Measurements from ENCODE around the gene THRB.
A peak's percentile ranks its signal among the peaks of the same experiment; 100 is the strongest.

THRB gene

DNA sequence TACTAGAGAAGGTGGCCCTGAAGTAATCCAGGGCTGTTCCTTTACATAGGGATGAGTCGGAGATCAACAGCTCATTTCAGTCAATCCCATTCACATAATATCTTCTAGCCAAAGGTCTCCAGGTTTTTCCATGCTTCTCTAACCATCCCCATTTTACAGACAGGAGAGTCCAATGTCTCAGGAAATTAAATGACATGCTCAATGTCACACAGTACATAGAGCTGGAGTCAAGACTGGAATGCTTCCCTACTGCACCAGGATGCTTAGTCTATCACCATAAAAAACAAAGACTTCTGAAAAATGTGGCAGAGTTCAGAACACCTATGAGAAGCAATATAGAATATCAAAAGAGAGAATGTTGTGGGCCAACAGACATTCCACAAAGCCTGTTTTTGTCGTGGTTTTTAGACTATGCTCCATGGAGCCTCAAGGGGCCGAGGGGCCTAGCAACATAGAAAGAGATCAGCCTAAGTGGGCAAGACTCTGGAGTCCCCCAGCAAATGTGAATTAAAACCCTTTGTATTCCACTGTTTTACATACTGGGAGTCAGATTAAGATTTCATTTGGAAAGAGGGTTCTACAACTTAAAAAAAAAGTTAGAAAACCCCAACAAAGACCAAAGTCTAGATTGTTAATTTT, 122.0 kb downstream of the THRB start:
- DNase-seq = no peak

DNA sequence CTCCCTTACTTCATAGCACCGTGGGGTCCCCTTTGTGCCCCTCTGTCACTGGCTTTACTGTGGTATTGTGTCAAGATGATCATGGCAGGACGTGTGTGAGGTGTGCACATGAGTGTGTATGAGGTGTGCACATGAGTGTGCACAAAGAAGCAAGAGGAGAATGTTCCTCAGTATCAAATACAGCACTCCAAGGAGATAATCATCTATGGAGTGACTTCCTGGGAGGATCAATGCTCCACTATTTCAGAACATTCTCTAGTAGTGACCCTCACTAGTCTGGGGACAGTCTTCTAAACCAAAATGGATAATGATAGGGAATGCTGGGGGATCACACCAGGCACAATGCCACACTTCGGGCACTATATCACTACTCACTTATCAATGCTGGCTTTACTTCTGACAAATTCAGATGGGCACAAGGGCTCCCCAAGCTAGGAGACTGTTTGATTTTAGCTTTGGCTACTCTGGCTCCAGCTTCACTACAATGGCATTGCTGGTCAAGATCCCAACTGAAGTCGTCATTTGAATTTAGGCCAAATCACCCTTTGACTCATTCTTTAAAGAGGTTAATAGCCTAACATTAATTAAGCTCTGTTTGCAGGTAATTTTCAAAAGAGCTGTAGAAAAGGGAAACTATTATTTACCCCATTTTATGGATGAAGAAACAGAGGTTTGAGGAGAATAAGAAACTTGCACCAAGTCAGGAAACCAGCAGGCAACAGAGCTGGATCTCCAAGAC, 124.1 kb downstream of the THRB start:
- DNase-seq = no peak

DNA sequence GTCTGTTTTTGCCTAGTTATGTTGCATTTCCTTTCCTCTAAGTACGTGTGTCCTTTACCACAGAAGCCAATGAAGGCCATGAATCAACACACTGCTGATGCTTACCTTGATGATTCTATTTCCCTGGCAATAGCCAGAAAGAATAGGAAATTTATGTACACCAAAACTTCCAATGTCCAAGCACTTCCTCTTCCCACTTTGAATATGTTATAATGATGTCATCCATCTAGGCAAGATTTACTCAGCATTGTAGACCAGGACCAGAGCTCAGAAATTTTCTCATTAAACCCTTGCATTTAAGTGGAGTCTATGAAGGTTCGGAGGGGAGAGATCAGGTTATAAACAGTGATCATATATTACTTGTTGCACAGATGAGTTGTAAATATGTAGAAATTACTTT, 126.0 kb downstream of the THRB start:
- peak; percentile 39 for DNase-seq

DNA sequence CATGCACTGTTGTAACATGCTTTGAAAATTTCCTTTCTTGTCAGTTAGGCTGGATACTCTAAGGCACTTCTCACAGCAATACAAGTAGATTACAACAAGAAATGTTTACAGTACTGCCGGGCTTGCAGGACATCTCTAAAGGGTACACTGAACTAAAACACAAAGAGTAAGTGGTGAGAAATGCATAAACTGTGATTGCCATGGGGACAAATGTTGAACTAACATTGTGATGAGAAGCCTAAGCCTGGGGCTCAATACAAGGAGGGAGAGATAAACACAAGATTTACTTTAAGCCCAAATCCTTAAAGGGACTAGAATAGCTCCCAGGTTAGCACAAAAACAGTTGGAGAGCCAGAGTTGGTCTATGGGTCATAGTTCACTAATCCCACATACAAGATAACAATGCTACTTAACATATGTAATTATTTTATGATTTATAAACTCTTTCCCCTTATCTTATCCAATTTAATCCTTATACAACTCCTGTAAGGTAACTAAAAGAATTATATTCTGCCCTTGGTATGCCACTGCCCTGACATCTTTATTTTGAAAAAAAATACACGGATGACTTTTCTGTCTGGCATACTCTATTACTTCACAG, 126.9 kb downstream of the THRB start:
- DNase-seq = no peak

DNA sequence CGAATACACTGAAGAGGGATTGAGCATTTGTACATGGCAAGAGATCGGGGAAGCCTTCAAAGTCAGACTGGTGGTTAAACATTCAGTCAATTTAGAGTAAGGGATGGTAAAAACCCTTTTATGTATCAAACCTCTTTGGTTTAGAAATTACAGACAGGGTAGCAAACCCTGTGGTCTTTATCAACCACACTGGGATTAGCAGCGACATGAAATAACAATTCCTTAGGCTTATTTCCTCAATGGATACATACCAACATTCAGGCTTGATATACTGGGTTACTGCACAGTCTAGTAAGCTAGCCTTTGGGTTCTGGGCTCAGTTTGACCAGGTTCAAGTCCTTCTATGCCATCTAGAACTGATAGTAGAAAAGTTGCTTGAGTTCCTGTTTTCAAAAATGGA, 127.4 kb downstream of the THRB start:
- DNase-seq = no peak

DNA sequence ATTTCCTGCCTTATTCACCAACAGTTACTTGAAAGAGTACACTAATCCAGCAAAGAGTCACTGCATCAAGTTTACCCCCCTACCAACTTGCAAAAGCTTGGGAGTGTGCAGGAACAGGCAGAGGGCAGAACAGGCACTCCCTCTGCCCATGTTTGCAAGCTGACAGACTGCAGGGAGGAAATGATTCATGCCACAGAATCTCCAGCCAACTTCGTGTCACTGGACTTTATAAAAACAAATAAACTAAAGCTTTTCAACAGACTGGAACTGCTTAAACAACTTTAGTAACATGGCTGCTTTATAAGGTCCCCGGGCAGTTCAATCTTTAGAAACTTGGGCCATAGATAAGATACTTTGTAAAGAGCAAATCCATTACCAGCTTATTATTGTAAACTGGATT, 129.5 kb downstream of the THRB start:
- peak; percentile 9 for DNase-seq

DNA sequence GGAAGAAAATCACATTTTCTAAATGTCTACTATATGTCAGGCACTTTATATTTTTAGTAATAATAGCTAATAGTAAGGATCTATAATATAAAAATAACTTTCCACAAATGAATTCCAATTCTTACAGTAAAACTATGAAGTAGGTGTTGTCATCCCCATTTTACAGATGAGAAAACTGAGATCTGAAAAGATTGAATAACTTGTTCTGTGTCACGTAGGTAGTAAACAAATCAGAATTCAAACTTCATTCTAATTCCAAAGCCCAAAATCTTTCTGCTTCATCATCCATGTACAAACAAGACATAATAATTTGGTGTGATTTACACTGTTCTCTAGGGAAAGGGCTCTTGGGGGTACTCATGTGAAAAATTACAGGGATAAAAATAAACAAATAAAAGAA, 130.3 kb downstream of the THRB start:
- DNase-seq = no peak

DNA sequence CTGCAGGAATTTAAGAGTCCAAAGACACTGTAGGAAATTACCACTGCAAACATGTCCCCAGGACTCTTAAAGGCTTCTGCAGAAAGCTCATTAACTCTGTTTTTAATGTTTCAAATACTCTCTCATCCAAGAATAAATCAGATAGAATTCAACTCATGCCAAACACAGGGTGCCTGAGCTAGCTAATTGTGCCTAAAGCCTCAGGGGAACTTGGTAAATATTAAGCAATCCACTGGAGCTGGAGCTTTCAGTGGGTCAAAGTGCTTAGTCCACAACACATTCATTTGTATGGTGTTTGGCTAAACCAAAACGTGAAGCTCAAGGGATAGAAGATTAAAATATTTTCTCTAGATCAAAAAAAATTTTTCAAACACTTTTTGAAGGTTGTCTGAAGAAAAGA, 131.4 kb downstream of the THRB start:
- peak; percentile 8 for DNase-seq

DNA sequence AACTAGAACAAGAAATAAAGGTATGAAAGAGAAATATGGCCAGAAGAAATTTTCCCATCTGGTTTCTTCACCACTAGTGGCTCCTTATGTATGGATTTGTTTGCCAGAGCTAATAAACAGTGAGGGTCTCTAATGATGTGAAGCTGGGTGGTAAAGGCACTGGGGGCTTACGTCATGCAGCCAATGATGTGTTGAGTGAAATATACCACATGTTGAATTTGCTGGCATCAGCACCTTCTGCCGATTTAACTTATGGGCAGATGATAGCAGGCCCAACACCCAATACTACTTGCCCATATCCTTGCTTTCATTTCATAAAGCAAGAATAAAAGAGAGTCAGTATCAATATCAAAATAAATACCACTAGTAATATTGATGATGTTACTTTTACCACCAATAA, 133.0 kb downstream of the THRB start:
- DNase-seq = no peak

DNA sequence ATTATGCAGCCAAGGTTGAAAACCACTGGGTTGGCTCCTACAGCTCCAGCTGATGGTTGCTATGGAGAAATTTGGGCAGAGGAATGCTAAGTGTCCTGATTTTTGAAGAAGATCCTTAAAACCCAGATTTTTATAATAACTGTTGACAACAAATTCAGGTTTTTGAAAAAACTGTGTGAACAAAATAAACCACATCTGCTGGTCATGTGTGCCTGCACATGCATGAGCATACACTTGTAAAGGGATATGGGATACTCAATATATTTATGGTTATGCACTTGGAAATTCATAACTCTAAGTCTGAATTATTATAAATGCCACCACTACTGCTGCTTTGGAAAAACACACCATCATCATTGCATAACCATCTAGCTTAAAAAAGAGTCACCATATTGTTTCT, 133.7 kb downstream of the THRB start:
- no peak for DNase-seq

DNA sequence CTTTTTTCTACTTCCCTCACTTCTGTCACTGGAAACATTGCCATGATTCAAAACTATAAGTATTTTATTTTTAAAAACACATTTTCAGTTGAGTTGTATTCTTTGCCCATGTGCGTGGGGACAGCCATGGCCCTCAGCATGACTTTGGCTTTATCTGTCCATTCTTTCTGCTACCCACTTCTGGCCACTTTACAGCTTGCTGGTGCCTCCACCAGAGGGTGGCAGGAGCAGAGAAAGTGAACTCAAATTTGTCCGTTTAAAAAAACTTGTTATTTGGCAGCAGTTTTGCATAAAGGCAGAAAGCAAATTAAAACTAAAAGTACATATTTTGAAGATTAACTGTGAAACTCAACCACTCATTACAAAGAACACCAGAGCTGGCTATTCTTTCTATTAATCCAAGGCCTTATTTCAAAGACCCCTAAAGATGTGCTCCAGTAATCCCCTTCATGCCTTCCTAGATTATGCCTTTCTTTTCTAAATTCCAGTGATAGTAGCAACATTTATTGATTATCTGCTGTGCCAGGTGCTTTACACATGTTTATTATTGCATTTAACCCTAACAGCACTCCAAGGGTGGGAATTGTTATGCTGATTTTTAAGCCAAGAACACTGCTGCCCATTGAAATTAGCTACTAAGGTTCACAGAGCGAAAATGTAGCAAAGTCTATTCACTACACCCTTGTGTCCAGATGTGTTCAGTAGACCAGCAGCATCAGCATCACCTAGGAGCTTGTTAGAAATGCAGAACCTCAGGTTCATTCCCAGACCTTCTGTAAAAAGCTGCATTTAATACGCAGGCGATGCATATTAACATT, 134.8 kb downstream of the THRB start:
- no peak for DNase-seq

DNA sequence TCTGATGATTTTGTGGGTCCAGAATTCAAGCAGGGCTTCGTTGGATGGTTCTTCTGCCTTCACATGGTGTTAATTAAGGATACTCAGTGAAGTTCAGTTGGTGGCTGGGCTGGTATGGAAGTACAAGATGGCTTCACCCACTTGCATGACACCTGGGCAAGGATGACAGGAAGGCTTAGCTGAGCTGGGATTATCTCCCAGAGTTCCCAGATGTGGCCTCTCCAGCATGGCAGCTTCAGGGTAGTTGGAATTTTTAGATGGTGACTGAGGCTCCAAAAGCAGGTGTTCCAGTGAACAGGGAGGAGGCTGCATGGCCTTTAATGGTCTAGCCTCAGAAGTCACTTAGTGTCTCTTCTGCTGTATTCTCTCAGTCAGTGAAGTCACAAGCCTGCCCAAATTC, 135.5 kb downstream of the THRB start:
- no peak for DNase-seq

DNA sequence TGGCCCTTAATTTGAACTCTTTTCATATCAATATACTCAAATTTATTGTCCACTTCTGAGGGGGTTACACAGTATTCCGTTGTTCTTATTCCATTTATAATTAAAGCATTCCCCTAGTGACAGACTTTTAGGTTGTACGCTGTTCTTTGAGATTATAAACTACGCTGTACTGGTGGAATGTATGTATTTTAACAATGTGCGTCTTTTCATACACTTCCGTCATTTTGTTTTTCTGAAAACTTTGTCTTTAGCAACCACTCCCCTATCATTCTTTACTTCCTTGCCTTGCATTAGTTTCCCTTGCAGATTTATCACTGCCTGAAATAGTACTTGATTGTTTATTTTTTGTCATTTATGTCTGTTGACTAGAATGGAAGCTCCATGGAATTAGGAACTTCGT, 137.0 kb downstream of the THRB start:
- no peak for DNase-seq

DNA sequence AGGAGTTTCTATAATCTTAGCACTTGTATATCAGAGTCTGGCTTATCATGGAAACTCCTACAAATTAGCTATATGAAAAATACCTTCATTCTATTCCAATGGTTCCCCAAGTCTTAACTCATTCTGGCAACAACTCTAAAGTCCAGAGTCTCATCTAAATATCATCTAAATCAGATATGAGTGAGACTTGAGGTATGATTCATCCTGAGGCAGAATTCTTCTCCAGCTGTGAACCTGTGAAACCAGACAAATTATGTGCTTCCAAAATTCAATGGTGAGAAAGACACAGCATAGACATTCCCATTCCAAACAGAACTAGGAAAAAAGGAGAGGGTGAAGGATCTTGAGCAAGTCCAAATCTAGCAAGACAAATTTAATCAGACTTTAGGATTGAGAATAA, 138.8 kb downstream of the THRB start:
- no peak for DNase-seq

DNA sequence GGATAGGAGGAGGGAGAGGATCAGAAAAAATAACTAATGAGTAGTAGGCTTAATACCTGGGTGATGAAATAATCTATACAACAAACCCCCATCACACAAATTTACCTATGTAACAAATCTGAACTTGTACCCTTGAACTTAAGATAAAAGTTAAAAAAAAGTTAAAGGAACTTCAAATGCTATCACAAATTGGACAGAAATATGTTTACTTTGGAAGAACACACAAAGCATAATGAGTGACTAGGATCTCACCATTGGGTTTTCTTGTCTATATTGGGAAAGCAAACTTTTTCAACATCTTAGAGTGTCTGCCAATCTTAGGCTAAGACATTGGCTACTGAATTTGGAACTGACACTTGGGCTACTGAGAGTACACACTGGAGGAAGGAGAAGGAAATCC, 140.4 kb downstream of the THRB start:
- DNase-seq = no peak

DNA sequence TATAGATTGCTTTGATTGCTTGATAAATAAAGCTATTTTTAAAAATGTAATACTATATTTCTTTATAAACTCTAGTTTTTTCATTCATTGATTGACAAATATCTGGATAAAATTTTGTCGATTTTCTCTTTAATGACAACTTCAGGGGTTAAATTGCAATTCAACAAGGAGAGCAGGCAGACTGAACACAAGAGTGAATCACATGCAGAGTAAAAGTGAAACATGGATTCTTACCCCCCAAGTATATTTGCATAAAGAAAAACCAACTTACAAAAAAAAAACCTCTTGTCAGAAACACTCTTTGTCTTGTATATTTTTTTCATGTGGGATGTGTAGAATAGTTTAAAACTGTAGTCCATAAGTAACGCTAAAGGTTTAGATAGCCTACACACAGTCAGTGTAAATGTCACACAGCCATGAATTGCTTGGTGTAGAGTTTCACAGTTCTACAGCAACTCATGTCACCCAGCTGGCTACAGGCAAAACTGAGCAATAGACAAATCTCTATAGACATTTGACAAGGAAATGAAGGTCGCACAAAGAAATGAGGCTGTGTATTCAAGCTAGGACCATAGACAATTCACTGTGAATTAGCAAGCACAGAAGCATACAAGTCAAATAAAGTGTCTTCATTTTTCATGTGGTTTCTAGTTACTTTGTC, 141.6 kb downstream of the THRB start:
- no peak for DNase-seq

DNA sequence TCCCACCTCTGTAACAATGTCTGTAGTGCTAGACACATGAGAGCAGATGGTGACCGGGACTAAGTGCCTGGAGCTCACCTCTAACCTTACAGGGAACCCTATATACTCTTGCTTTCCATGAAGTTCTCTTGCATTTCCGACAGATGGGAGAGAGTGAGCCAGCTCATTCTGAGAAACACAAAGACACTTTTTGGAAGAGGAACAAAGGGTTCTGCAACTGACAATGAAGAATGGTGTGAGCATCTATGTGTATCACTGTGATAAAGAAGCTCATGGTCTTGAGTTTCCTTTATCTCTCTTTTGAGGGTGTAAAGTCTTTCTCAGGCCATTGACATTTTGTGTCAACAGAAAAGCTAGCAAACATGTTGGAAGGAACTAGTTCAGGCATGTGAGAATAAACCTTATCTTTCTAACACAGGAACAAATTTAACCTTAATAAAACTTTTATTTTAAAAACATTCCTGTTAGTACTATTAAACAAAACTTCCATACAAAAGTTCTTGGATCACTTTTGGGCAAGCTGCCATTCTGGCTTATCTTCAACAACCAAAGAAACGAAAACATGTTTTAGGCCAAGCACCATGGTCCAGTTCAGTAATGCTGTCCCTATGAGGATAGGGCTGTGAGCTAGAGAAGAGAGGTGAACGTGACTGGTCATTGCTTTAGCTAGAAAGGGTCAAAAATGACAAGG, 142.7 kb downstream of the THRB start:
- DNase-seq = no peak

DNA sequence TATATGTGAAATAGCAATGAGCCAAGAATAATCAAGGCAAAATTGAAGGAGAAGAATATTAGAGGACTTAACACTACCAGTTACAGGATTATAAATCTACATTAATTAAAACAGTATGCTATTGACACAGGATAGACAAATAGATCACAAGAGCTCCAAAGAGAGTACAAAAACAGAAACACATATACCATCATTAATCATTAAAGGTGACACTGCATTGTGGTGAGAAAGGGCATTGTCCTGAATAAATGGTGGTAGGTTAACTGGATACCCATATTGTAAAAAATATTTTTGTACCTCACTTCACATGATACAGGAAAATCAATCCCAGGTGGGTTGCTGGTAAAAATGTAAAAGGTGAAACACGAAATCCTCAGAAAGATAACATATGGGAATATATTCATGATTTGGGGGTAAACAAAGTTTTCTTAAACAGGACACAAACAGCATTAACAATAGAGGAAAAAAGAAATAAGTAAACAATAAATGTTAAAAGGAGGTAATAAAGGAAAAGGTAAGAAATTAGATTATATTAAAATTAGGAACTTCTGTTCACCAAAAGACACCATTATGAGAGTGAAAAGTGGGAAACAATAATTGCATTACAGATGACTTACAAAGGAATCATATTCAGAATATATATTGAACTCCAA, 145.2 kb downstream of the THRB start:
- DNase-seq = no peak

DNA sequence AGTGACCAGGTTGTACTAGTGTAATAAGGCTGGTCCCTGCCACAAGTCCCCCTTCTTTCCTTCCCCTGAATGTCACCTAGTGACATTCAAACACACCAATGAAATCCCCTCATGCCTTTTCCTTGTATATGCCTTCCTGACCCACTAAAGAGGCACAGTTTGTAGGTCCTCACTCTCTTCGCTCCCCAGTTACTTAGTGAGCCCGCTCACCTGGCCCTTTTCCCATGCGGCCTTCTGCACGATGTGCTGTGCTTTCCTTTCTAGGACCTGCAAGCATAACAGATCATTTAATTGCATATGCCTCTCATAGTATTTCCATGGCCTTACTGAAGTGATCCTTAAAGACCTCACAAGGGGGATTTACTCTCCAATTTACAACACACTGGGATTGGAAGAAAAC, 146.3 kb downstream of the THRB start:
- no peak for DNase-seq

DNA sequence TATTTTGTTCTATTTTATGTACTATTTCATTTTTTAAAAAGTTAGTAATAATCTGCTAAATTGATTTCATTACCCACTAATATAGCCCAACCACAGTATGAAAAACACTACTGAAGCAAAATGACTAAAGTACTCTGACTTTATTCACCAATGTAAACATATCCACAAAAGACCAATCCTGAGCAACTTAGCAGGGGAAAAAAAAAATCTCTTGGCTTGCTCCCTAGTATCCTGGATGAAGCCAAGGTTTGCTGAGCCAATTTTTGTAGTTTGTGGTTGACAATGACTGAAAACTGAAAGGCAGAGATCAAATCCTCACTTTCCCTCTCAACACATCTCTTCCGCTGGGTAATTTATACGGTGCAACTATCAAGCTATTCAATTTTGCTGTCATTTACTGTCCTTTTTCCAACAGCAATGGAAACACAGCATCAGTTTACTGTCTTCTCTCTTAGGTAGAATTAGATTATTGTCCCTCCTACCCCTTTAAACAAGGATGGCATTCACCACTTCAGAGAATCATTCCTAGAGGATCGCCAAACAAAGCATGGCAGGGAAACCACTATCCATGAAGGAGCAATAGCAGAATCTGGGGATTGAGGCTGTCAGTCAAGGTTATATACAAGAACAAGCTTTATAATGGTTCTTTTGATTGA, 149.7 kb downstream of the THRB start:
- DNase-seq = no peak

DNA sequence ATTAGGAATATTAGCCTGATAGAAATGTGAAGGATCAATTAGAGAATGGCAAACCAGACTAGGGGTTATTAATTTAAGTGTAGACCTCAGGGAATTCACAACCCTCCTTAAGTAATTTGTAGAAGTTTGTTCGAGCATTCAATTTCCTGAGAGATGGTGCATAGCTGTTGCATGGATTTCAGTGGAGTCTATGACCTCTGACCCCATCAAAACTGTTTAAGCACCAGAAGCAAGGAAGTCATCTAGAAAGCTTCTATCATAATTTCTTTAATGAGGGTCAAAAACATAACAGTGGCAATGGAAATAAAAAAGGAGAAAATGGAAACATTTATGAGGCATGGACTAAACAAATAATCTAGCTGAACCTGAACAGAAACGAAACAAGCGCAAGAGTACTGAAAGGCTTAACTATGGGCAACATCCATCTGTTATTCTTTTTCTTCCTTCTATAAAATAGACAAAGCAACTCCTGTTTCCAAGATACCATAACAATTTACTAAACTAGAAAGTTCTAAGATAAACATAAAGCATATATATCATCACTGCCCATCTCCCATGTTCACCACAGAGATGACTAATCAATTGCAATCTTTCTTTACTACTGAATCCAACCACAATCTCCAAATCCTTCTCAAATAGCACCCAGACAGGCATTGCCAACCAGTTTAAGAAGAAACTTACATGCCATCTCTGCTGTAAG, 151.4 kb downstream of the THRB start:
- DNase-seq = no peak

Measured in inflammatory macrophage treated with lipopolysaccharide for 4 hours (primary cell).